ENCODE data around the gene KNOP1. TPM values are rescaled to one million over a fixed set of nuclear protein-coding genes. Genes with fewer than 3 reads are reported as not detected.

The KNOP1 gene
- total RNA-seq, 1 experiment from 2014 or later = 93.9 TPM

GRCh38 chr16:19710991-19711545, 7.0 kb downstream of the KNOP1 start:
- Histone ChIP-seq H3K9ac (ENCODE audit: extremely low read depth, insufficient read length, low read length) (no peak overlapping the region), H3K79me2 (ENCODE audit: insufficient read depth, low read length) (peaks cover 25% of the 10 kb centered on the region), H2BK12ac (ENCODE audit: insufficient read length, low read depth, low read length) (no peak overlapping the region), H3K4ac (ENCODE audit: low read depth, low read length) (no peak overlapping the region), H3K79me1 (ENCODE audit: insufficient read depth, low read depth, low read length, poor library complexity, severe bottlenecking) (peaks cover 6% of the 10 kb centered on the region), H3K4me1 (ENCODE audit: insufficient read depth, low read length) (peaks cover 6% of the 10 kb centered on the region; the same call in 1 of the 2 replicates), H2BK5ac (ENCODE audit: insufficient read length, low read length) (no peak overlapping the region), H4K5ac (ENCODE audit: insufficient read length, low read depth, low read length) (no peak overlapping the region), H4K20me1 (ENCODE audit: control insufficient read depth, insufficient read depth, insufficient read length) (peaks cover 6% of the 10 kb centered on the region), H3K18ac (ENCODE audit: insufficient read length, low read depth, low read length) (no peak overlapping the region), H3K4me2 (ENCODE audit: insufficient read depth, insufficient read length, low read length) (no peak overlapping the region), H3T11ph (ENCODE audit: low read length) (no peak overlapping the region), H3K27ac (ENCODE audit: insufficient read length, low read depth, low read length) (no peak overlapping the region), H3K23ac (ENCODE audit: insufficient read length, low read depth, low read length) (no peak overlapping the region), H3K14ac (ENCODE audit: insufficient read depth, low read length) (no peak overlapping the region; the same call in 1 of the 2 replicates), H3K23me2 (ENCODE audit: insufficient read length, low read depth, low read length, poor library complexity, severe bottlenecking) (no peaks in the 10 kb centered on the region), H3K9me3 (ENCODE audit: control insufficient read depth, low read depth, low read length) (no peaks in the 10 kb centered on the region), H4K91ac (ENCODE audit: insufficient read length, low read depth, low read length) (no peak overlapping the region), H3K27me3 (ENCODE audit: insufficient read depth, low read length) (no peaks in the 10 kb centered on the region), H2AFZ (ENCODE audit: low read length) (no peak overlapping the region), H2BK20ac (ENCODE audit: low read depth, low read length, poor library complexity, severe bottlenecking) (no peak overlapping the region), H2BK120ac (ENCODE audit: low read depth, low read length, poor library complexity, severe bottlenecking) (no peak overlapping the region), H3K56ac (ENCODE audit: insufficient read length, low read depth, low read length) (no peak overlapping the region), H4K8ac (replicated peaks; ENCODE audit: insufficient read length, low read depth, low read length) (no peak overlapping the region), H2BK15ac (ENCODE audit: low read depth, low read length) (no peak overlapping the region), H2AK5ac (ENCODE audit: insufficient read length, low read length) (no peak overlapping the region)
- no CpG with 5 or more reads among the region's 13 CpGs for WGBS (ENCODE audit: extremely low coverage, insufficient read length, low lambda C conversion rate)
- H3K27ac Mint-ChIP-seq = peak overlapping the region; percentile 73 to 93 (median 92); a peak in 6 of 7 replicates
- no peaks in the 10 kb centered on the region for H3K27me3 Mint-ChIP-seq (ENCODE audit: low read depth)
- H3K36me3 Mint-ChIP-seq (ENCODE audit: insufficient read depth in 1 of 3, low read depth in 3 of 3) = peaks cover 64 to 89% (median 81%) of the 10 kb centered on the region in 3 experiments
- peaks cover 47 to 75% of the 10 kb centered on the region in 2 experiments for H3K4me1 Mint-ChIP-seq
- no peak for DNase-seq
- peak overlapping the region in 1 of 2 experiments; percentile 24; a peak in 1 of 5 replicates for H3K4me3 Mint-ChIP-seq
- peak; percentile 14; the same call in 1 of the 3 replicates for TF ChIP-seq CTCF (conservative IDR thresholded peaks at IDR 0.05)
- H3K9me3 Mint-ChIP-seq = no peaks in the 10 kb centered on the region
